HepG2 (cell line): Measurements from ENCODE around the gene ZSCAN31. TPM values are rescaled to one million over a fixed set of nuclear protein-coding genes. Genes with fewer than 3 reads are reported as not detected.

Experiments used
- ATAC-seq: fragments of 200-7000 bp; cut with Tn5 transposase; 3 replicates; pipeline ENCODE4 v1.9.1; 2020; ENCODE audit warnings: mild to moderate bottlenecking, moderate library complexity
- BruUV-seq: library from RNA; stranded (reverse); fragments of 400-500 nt; replicated peaks from 2 replicates; lab custom pipeline; 2021; lab: Mats Ljungman, UMichigan
- CTCF ChIA-PET: fragments of 300-600 bp; formaldehyde crosslinking; extraction: SDS; loops from one replicate; lab custom pipeline; 2021; ENCODE audit warnings: low total read pairs, inconsistent platforms, low intra/inter-chr PET ratio; lab: Yijun Ruan, JAX
- POLR2A ChIA-PET: fragments of 350-600 bp; sonication (Branson Sonifier 250); formaldehyde crosslinking; loops from one replicate; lab custom pipeline; 2020; ENCODE audit warnings: antibody characterized with exemption, inconsistent platforms; lab: Yijun Ruan, JAX
- DNase-seq: peaks from one replicate; pipeline ENCODE4 v3.0.0-alpha.2; 2015; ENCODE audit warnings: low spot score
- FAIRE-seq: peaks from 3 replicates; lab custom pipeline; 2011; peaks lifted over from hg19 to GRCh38; lab: Jason Lieb, UNC
- H2AFZ ChIP-seq: one replicate; pipeline ENCODE4 v1.6.1; 2011; ENCODE audit warnings: low read length, inconsistent platforms
- H3K27ac ChIP-seq: fragments of 300-600 bp; 3 replicates; pipeline ENCODE4 v1.8.0; 2011; ENCODE audit warnings: mixed run types, mild to moderate bottlenecking, mixed read lengths, low read length, inconsistent platforms; ENCODE audit not compliant: insufficient read depth; ENCODE audit errors: extremely low read length
- H3K27me3 ChIP-seq, 2 experiments: fragments of 200-600 bp in 1 of 2; 2 replicates in 1 of 2; 3 replicates in 1 of 2; pipeline versions ENCODE4 v1.6.0 to v1.8.0; 2011; ENCODE audit warnings: low read length in 2 of 2, mild to moderate bottlenecking in 2 of 2, moderate library complexity in 2 of 2, inconsistent platforms in 1 of 2; ENCODE audit not compliant: insufficient read depth in 2 of 2, control insufficient read depth in 1 of 2
- H3K36me3 ChIP-seq, 2 experiments: fragments of 200-600 bp in 1 of 2; replicated peaks in 1 of 2; 2 replicates in 1 of 2; 3 replicates in 1 of 2; pipeline versions ENCODE4 v1.5.1 to v1.8.0; 2011; ENCODE audit warnings: low read length in 2 of 2, inconsistent platforms in 1 of 2; ENCODE audit not compliant: insufficient read depth in 2 of 2, control insufficient read depth in 1 of 2
- H3K4me1 ChIP-seq: 2 replicates; pipeline ENCODE4 v1.5.1; 2012; ENCODE audit warnings: low read length, inconsistent platforms; ENCODE audit not compliant: insufficient read depth
- H3K4me2 ChIP-seq: 2 replicates; pipeline ENCODE4 v1.6.0; 2011; ENCODE audit warnings: low read depth, low read length, inconsistent platforms
- H3K4me3 ChIP-seq, 3 experiments: fragments of 200-600 bp in 1 of 3; sonication (generic), shearing (Covaris generic) in 1 of 3; replicated peaks in 1 of 3; 2 replicates each; pipeline ENCODE4 v1.5.1; 2011 to 2016; ENCODE audit warnings: low read length in 3 of 3, inconsistent platforms in 2 of 3, low read depth in 2 of 3, mild to moderate bottlenecking in 2 of 3, control low read depth in 1 of 3, mixed read lengths in 1 of 3; ENCODE audit not compliant: insufficient read depth in 1 of 3
- H3K79me2 ChIP-seq: one replicate; pipeline ENCODE4 v1.6.1; 2011; ENCODE audit warnings: low read length, inconsistent platforms; ENCODE audit not compliant: insufficient read depth
- H3K9ac ChIP-seq: 2 replicates; pipeline ENCODE4 v1.6.0; 2011; ENCODE audit warnings: mild to moderate bottlenecking, low read depth, low read length, inconsistent platforms; ENCODE audit not compliant: insufficient read depth
- H3K9me3 ChIP-seq: 2 replicates; pipeline ENCODE4 v1.5.1; 2012; ENCODE audit warnings: mild to moderate bottlenecking, low read length
- H4K20me1 ChIP-seq: 2 replicates; pipeline ENCODE4 v1.6.0; 2011; ENCODE audit warnings: inconsistent platforms, mild to moderate bottlenecking, low read length, moderate library complexity; ENCODE audit not compliant: insufficient read depth
- MBNL3 ChIP-seq: fragments of 250-450 bp; sonication (Bioruptor Pico); conservative IDR thresholded peaks from 2 replicates; pipeline ENCODE4 v1.8.0; 2022; ENCODE audit warnings: mild to moderate bottlenecking, inconsistent platforms
- NFE2L1 ChIP-seq: sonication (generic); formaldehyde crosslinking; IDR thresholded peaks from 2 replicates; pipeline ENCODE4 v1.4.0; 2020; ENCODE audit warnings: missing genetic modification reagents, mild to moderate bottlenecking, borderline replicate concordance
- TGIF2 ChIP-seq: IDR thresholded peaks from 2 replicates; pipeline ENCODE4 v1.6.1; 2016; ENCODE audit warnings: control low read depth, missing compliant biosample characterization
- ZBTB7A ChIP-seq: sonication (generic); formaldehyde crosslinking; IDR thresholded peaks from 2 replicates; pipeline ENCODE4 v1.8.0; 2022; ENCODE audit warnings: mild to moderate bottlenecking, missing genetic modification reagents
- ZNF563 ChIP-seq: sonication (generic); formaldehyde crosslinking; IDR thresholded peaks from 2 replicates; pipeline ENCODE4 v1.8.0; 2022; ENCODE audit warnings: mild to moderate bottlenecking, moderate library complexity, missing genetic modification reagents
- ZNF572 ChIP-seq: sonication (generic); formaldehyde crosslinking; IDR thresholded peaks from 2 replicates; pipeline ENCODE4 v1.5.1; 2020; ENCODE audit warnings: mild to moderate bottlenecking, missing genetic modification reagents
- WGBS: methylation state at CpG from one replicate; pipeline ENCODE4 v1.1.6; 2017; ENCODE audit warnings: low lambda C conversion rate; 5-methylcytosine and 5-hydroxymethylcytosine counted together
- in situ Hi-C: cut with HindIII; loops from 2 replicates; pipeline ENCODE4 v1.10.0; 2017; ENCODE audit warnings: low pct_unique_long_range_greater_than_20kb; ENCODE audit not compliant: extremely low pct_ligation_motif_present
- intact Hi-C: fragments of 100-400 bp; cut with micrococcal nuclease; formaldehyde crosslinking; loops from one replicate; pipeline ENCODE4 v1.10.0; 2022; ENCODE audit not compliant: unreplicated experiment
- polyA plus RNA-seq, 8 experiments: library from polyadenylated mRNA; depleted of rRNA in 3 of 8; stranded (reverse) in 7 of 8; unstranded in 1 of 8; fragments of >200 nt; fragmentation: Illumina TruSeq in 4 of 8; extraction: Trizol in 4 of 8; gene quantifications; 2 replicates each; pipeline versions ENCODE4 v1.2.1 to v1.2.3, GENCODE V29; 2011 to 2016; ENCODE audit warnings: low read depth in 4 of 8, missing spikeins in 1 of 8, mixed read lengths in 1 of 8; ENCODE audit not compliant: insufficient read depth in 1 of 8
- total RNA-seq, 5 experiments: library from RNA; depleted of rRNA; stranded (reverse); fragments of >200 nt; fragmentation: Illumina TruSeq; extraction: Trizol; gene quantifications; 2 replicates each; pipeline ENCODE4 v1.2.3, GENCODE V29; 2016; ENCODE audit warnings: low read depth in 1 of 5
- TF ChIP-seq, protein P1 (sequence below): sonication (generic); formaldehyde crosslinking; IDR thresholded peaks from 2 replicates; pipeline ENCODE4 v1.4.0; 2020; ENCODE audit warnings: missing genetic modification reagents

Gene ZSCAN31
- total and polyA plus RNA-seq, 2 of the 13 experiments (the other 11 are each of a cell fraction or from before 2014, with no cell fraction given), result 5.3 to 6.2 TPM

DNA sequence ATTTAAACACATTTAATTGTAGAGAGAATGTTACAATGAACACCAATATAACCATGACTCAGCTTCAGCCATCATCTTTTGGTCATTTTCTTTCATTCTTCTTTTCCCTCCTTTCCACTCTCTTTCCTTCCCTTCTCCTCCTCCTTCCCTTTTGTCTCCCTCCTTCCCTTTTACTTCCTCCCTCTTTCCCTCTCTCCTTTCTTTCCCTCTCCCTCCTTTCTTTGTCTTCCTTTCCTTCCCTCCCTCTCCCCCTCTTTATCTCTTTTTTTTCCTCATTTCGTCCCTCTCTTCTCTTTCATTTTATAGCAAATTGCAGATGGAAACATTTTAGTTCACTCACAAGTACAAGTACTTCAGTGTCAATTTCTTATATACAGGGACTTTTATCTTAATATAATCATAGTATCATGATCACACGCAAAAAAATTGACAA is 15.6 kb upstream of the ZSCAN31 start (continued):
- no peak for TF ChIP-seq ZNF572 (CRISPR knock-in tag)
- no peak for TF ChIP-seq NFE2L1 (CRISPR knock-in tag)
- TF ChIP-seq ZNF563 (CRISPR knock-in tag), result no peak

DNA sequence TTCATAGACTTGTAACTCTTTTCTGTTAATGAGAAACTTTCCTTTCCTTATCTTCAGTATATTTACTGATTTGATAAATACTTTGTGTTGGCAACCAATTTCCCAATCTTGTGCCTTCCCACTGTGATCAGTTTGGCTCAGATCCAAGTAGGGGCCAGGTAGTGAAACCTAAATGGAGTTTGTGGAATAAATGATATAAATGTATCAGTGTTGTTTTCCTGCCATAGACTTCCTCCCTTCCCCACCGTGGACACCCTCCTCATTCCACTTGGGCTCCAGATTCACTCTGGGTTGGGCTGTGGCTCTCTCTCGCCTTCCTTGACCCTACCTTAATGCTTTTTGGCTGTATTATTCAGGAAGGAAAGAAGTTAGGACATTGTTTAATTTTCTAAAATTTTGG is 15.1 kb upstream of the ZSCAN31 start:
- Histone ChIP-seq H3K9ac (peak overlapping the region; percentile 78; the same call in 1 of the 2 replicates), H3K27me3 (no peaks in the 10 kb centered on the region; a peak in 1 of 5 replicates), H3K4me1 (peaks cover 29% of the 10 kb centered on the region), H2AFZ (no peak overlapping the region), H4K20me1 (no peaks in the 10 kb centered on the region), H3K9me3 (no peaks in the 10 kb centered on the region), H3K4me2 (peak overlapping the region; percentile 92), H3K4me3 (peak overlapping the region in 2 of 3 experiments; percentile 85 to 98; a peak in 3 of 6 replicates), H3K79me2 (peaks cover 26% of the 10 kb centered on the region), H3K27ac (peak overlapping the region; percentile 77), H3K36me3 (no peaks in the 10 kb centered on the region)
- ChIA-PET CTCF (no interaction called here), POLR2A (interaction anchor here (1.9 to 2.3 kb wide), 5 partner anchors 16 to 98 kb away, joined by 18 to 28 read pairs (median 20); partner anchors contain the start of genes PGBD1, ZKSCAN4, ZSCAN26 and ZSCAN31)
- no TSS peak for BruUV-seq
- FAIRE-seq (no peak), DNase-seq (peak; percentile 21), ATAC-seq (no peak)
- in situ Hi-C loops (no loop called here), intact Hi-C loops (no loop called here)
- 79% methylated on average over 2 of the region's 2 CpGs for WGBS
- TF ChIP-seq MBNL3 (CRISPR knock-in tag), result no peak
- TF ChIP-seq ZBTB7A (CRISPR knock-in tag), result no peak
- TF ChIP-seq, protein P1, sequence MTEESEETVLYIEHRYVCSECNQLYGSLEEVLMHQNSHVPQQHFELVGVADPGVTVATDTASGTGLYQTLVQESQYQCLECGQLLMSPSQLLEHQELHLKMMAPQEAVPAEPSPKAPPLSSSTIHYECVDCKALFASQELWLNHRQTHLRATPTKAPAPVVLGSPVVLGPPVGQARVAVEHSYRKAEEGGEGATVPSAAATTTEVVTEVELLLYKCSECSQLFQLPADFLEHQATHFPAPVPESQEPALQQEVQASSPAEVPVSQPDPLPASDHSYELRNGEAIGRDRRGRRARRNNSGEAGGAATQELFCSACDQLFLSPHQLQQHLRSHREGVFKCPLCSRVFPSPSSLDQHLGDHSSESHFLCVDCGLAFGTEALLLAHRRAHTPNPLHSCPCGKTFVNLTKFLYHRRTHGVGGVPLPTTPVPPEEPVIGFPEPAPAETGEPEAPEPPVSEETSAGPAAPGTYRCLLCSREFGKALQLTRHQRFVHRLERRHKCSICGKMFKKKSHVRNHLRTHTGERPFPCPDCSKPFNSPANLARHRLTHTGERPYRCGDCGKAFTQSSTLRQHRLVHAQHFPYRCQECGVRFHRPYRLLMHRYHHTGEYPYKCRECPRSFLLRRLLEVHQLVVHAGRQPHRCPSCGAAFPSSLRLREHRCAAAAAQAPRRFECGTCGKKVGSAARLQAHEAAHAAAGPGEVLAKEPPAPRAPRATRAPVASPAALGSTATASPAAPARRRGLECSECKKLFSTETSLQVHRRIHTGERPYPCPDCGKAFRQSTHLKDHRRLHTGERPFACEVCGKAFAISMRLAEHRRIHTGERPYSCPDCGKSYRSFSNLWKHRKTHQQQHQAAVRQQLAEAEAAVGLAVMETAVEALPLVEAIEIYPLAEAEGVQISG (CRISPR knock-in tag), result 0 out of 2 replicates have a peak, but pooled peaks have one; percentile 17
- TF ChIP-seq TGIF2 (CRISPR knock-in tag), result no peak
